ENCODE data around the gene PLXNA4. TPM values are rescaled to one million over a fixed set of nuclear protein-coding genes. Genes with fewer than 3 reads are reported as not detected.

Gene PLXNA4
- total RNA-seq, 4 donors from 2014 or later, result 1.1 to 2.8 (median 1.4) TPM

DNA sequence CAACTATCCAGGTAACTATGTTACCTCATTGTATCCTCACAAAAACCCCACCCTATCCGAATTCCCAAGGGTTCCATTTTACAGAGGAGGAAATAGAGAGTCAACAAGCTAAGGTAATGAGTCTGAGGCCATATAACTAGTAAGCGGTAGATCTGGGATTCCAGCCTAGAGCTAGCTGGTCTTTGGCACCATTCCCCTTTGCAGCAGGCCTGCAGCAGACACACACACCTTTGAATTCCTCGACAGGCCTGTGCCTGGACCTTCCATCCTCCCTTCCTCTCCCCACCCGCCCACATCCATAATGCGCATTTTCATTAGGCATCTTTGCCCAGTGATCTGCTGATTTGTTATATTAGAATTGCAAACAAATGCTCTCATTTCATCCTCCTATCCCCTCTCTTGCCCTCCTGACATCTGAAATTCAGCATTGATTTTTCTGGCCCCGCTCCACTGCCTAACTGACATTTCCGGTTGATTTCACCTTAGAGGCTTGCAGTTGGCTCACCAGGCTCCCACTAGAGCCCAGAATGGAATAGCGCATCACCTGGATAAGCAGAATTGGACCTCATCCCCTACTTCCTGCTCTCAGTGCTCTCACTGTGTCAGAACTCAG is 129.5 kb downstream of the PLXNA4 start:
- no peak for DNase-seq
- H3K27ac ChIP-seq, result no peak overlapping the region
- in situ Hi-C loops (cut with MboI; ENCODE audit: low pct_ligation_motif_present in 1 of 4, low pct_unique_long_range_greater_than_20kb in 1 of 4, low sequenced_read_pairs in 3 of 4), result no loop called here
- no peak for TF ChIP-seq CTCF (IDR thresholded peaks at IDR 0.05)
- TF ChIP-seq POLR2AphosphoS5 (IDR thresholded peaks at IDR 0.05), result no peak
- no peak for TF ChIP-seq EP300 (IDR thresholded peaks at IDR 0.05; ENCODE audit: low read depth)
- no peak for TF ChIP-seq POLR2A (IDR thresholded peaks at IDR 0.05)
- H3K36me3 ChIP-seq, result no peaks in the 10 kb centered on the region
- no peaks in the 10 kb centered on the region for H3K27me3 ChIP-seq
- 65 to 74% methylated on average over 4 to 8 of the region's 8 CpGs for WGBS, 2 donors (ENCODE audit: low coverage in 1 of 2)
- H3K9me3 ChIP-seq, result no peaks in the 10 kb centered on the region
- intact Hi-C loops (cut with DNase I; ENCODE audit: low total_unique reads), result no loop called here
- H3K4me1 ChIP-seq, result no peaks in the 10 kb centered on the region
- no peak overlapping the region for H3K4me3 ChIP-seq

GRCh38 chr7:132446260-132446659 is 130.0 kb downstream of the PLXNA4 start:
- no peak overlapping the region for H3K4me3 ChIP-seq
- no peaks in the 10 kb centered on the region for H3K9me3 ChIP-seq
- intact Hi-C loops (cut with DNase I; ENCODE audit: low total_unique reads) (no loop called here), in situ Hi-C loops (cut with MboI; ENCODE audit: low pct_ligation_motif_present in 1 of 4, low pct_unique_long_range_greater_than_20kb in 1 of 4, low sequenced_read_pairs in 3 of 4) (no loop called here)
- H3K27me3 ChIP-seq, result no peaks in the 10 kb centered on the region
- no peak overlapping the region for H3K27ac ChIP-seq
- 56 to 72% methylated on average over 3 of the region's 3 CpGs for WGBS, 2 donors (ENCODE audit: low coverage in 1 of 2)
- H3K4me1 ChIP-seq, result no peaks in the 10 kb centered on the region
- TF ChIP-seq EP300 (IDR thresholded peaks at IDR 0.05; ENCODE audit: low read depth) (no peak), POLR2AphosphoS5 (IDR thresholded peaks at IDR 0.05) (no peak), CTCF (IDR thresholded peaks at IDR 0.05) (no peak), POLR2A (IDR thresholded peaks at IDR 0.05) (no peak)
- H3K36me3 ChIP-seq, result no peaks in the 10 kb centered on the region
- DNase-seq, result no peak

GRCh38 chr7:132443761-132444520 is 132.3 kb downstream of the PLXNA4 start:
- DNase-seq, result no peak
- H3K4me1 ChIP-seq, result no peaks in the 10 kb centered on the region
- H3K27ac ChIP-seq, result no peak overlapping the region
- intact Hi-C loops (cut with DNase I; ENCODE audit: low total_unique reads), result no loop called here
- 88 to 100% methylated on average over 4 to 5 of the region's 5 CpGs for WGBS, 2 donors (ENCODE audit: low coverage in 1 of 2)
- H3K27me3 ChIP-seq, result no peaks in the 10 kb centered on the region
- TF ChIP-seq EP300 (IDR thresholded peaks at IDR 0.05; ENCODE audit: low read depth), result no peak
- no peak for TF ChIP-seq POLR2AphosphoS5 (IDR thresholded peaks at IDR 0.05)
- no peak for TF ChIP-seq POLR2A (IDR thresholded peaks at IDR 0.05)
- no peak for TF ChIP-seq CTCF (IDR thresholded peaks at IDR 0.05)
- in situ Hi-C loops (cut with MboI; ENCODE audit: low pct_ligation_motif_present in 1 of 4, low pct_unique_long_range_greater_than_20kb in 1 of 4, low sequenced_read_pairs in 3 of 4), result no loop called here
- no peaks in the 10 kb centered on the region for H3K9me3 ChIP-seq
- no peak overlapping the region for H3K4me3 ChIP-seq
- no peaks in the 10 kb centered on the region for H3K36me3 ChIP-seq

DNA sequence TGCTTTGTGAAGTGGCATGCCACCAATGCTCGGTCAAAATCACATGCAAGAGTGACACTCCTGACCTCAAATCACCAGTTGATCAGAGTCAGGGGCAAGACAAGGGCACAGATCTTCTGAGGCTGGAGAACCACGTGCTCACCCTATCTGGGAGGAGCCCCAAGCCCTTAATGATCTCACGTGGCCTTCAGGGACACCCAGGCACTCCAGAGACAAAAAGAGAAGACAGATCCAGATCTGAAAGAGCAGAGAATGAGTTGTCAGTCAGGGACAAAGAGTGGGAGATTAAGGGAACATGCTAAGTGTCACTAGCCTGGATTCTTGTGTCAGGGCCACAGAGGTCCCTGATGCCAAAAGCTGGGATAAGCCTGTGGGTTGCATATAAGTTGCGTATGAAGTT is 134.3 kb downstream of the PLXNA4 start:
- intact Hi-C loops (cut with DNase I; ENCODE audit: low total_unique reads), result no loop called here
- in situ Hi-C loops (cut with MboI; ENCODE audit: low pct_ligation_motif_present in 1 of 4, low pct_unique_long_range_greater_than_20kb in 1 of 4, low sequenced_read_pairs in 3 of 4), result no loop called here
- DNase-seq, result no peak

More for the DNA sequence above, 134.3 kb downstream of the PLXNA4 start:
- Histone ChIP-seq H3K4me3 (no peak overlapping the region), H3K9me3 (no peaks in the 10 kb centered on the region), H3K27me3 (no peaks in the 10 kb centered on the region), H3K27ac (no peak overlapping the region), H3K4me1 (no peaks in the 10 kb centered on the region), H3K36me3 (no peaks in the 10 kb centered on the region)
- no peak for TF ChIP-seq EP300 (IDR thresholded peaks at IDR 0.05; ENCODE audit: low read depth)
- TF ChIP-seq POLR2AphosphoS5 (IDR thresholded peaks at IDR 0.05), result no peak
- no peak for TF ChIP-seq CTCF (IDR thresholded peaks at IDR 0.05)
- no peak for TF ChIP-seq POLR2A (IDR thresholded peaks at IDR 0.05)
- 73 to 83% methylated on average over 3 to 4 of the region's 4 CpGs for whole genome bisulfite sequencing, 2 donors (ENCODE audit: low coverage in 1 of 2)
